Duodenal mucosa (tissue), 2 donors: ENCODE data around the gene TMEM9.

Experiments used
- H3K27ac ChIP-seq: one replicate; pipeline ENCODE4 v1.7.0; 2013; ENCODE audit warnings: low read depth, low read length
- H3K27me3 ChIP-seq, 2 donors: one replicate each; pipeline ENCODE4 v1.7.0; 2013; ENCODE audit warnings: low read length in 2 of 2, control low read depth in 1 of 2; ENCODE audit not compliant: insufficient read depth in 2 of 2, control insufficient read depth in 1 of 2
- H3K36me3 ChIP-seq, 2 donors: one replicate each; pipeline ENCODE4 v1.7.0; 2013; ENCODE audit warnings: low read length in 2 of 2, control low read depth in 1 of 2; ENCODE audit not compliant: insufficient read depth in 2 of 2, control insufficient read depth in 1 of 2
- H3K4me1 ChIP-seq, 2 donors: one replicate each; pipeline ENCODE4 v1.7.0; 2013; ENCODE audit warnings: low read length in 2 of 2, control low read depth in 1 of 2; ENCODE audit not compliant: insufficient read depth in 2 of 2, control insufficient read depth in 1 of 2
- H3K4me3 ChIP-seq, 2 donors: one replicate each; pipeline ENCODE4 v1.7.0; 2013; ENCODE audit warnings: low read length in 2 of 2, low read depth in 1 of 2
- H3K9ac ChIP-seq, 2 donors: one replicate each; pipeline ENCODE4 v1.7.0; 2013; ENCODE audit warnings: low read length in 2 of 2, low read depth in 1 of 2
- H3K9me3 ChIP-seq, 2 donors: one replicate each; pipeline ENCODE4 v1.7.0; 2013; ENCODE audit warnings: low read length in 2 of 2, control low read depth in 1 of 2; ENCODE audit not compliant: control insufficient read depth in 1 of 2

TMEM9 gene

GRCh38 chr1:201128476-201128875 lies 25.8 kb downstream of the TMEM9 start:
- Histone ChIP-seq H3K9ac (no peak overlapping the region), H3K36me3 (no peaks in the 10 kb centered on the region), H3K27me3 (peaks cover 0 to 9% of the 10 kb centered on the region in 2 donors), H3K4me3 (no peak overlapping the region), H3K4me1 (peaks cover 0 to 4% of the 10 kb centered on the region in 2 donors), H3K27ac (no peak overlapping the region), H3K9me3 (no peaks in the 10 kb centered on the region)

- Histone ChIP-seq H3K27me3 (peaks cover 0 to 9% of the 10 kb centered on the region in 2 donors), H3K9ac (no peak overlapping the region), H3K36me3 (no peaks in the 10 kb centered on the region), H3K27ac (no peak overlapping the region), H3K9me3 (no peaks in the 10 kb centered on the region), H3K4me3 (no peak overlapping the region), H3K4me1 (peaks cover 0 to 4% of the 10 kb centered on the region in 2 donors)
Observed at GRCh38 chr1:201127755-201128455, 26.4 kb downstream of the TMEM9 start.

- Histone ChIP-seq H3K36me3 (no peaks in the 10 kb centered on the region), H3K27me3 (peaks cover 0 to 9% of the 10 kb centered on the region in 2 donors), H3K9ac (no peak within 1 kb of the TSS), H3K4me3 (no peak within 1 kb of the TSS), H3K9me3 (no peaks in the 10 kb centered on the region), H3K4me1 (peaks cover 0 to 4% of the 10 kb centered on the region in 2 donors), H3K27ac (no peak within 1 kb of the TSS)
Observed at GRCh38 chr1:201126832-201127754, 27.2 kb downstream of the TMEM9 start, which contains the start of gene ASCL5. Gene ASCL5, minus strand, starts transcription at chr1:201127184. Its CDS starts 11,812 bp downstream, at chr1:201115372.

- Histone ChIP-seq H3K9ac (no peak overlapping the region), H3K36me3 (no peaks in the 10 kb centered on the region), H3K9me3 (no peaks in the 10 kb centered on the region), H3K4me1 (peaks cover 0 to 4% of the 10 kb centered on the region in 2 donors), H3K4me3 (no peak overlapping the region), H3K27me3 (peaks cover 0 to 9% of the 10 kb centered on the region in 2 donors), H3K27ac (no peak overlapping the region)
Observed at GRCh38 chr1:201126463-201126831, 27.8 kb downstream of the TMEM9 start.

GRCh38 chr1:201125800-201126199 lies 28.5 kb downstream of the TMEM9 start:
- no peak overlapping the region for H3K27ac ChIP-seq
- H3K9me3 ChIP-seq: no peaks in the 10 kb centered on the region
- peaks cover 0 to 9% of the 10 kb centered on the region in 2 donors for H3K27me3 ChIP-seq
- H3K4me1 ChIP-seq: peaks cover 0 to 4% of the 10 kb centered on the region in 2 donors
- no peaks in the 10 kb centered on the region for H3K36me3 ChIP-seq
- no peak overlapping the region for H3K9ac ChIP-seq
- no peak overlapping the region for H3K4me3 ChIP-seq

GRCh38 chr1:201125019-201125418 lies 29.3 kb downstream of the TMEM9 start:
- no peaks in the 10 kb centered on the region for H3K9me3 ChIP-seq
- H3K36me3 ChIP-seq: no peaks in the 10 kb centered on the region
- no peak overlapping the region for H3K4me3 ChIP-seq
- H3K4me1 ChIP-seq: peaks cover 0 to 4% of the 10 kb centered on the region in 2 donors
- no peak overlapping the region for H3K27ac ChIP-seq
- peaks cover 0 to 9% of the 10 kb centered on the region in 2 donors for H3K27me3 ChIP-seq
- no peak overlapping the region for H3K9ac ChIP-seq

- H3K9me3 ChIP-seq: no peaks in the 10 kb centered on the region
Observed at GRCh38 chr1:201123866-201124265, 30.4 kb downstream of the TMEM9 start.

GRCh38 chr1:201122321-201122957 lies 31.8 kb downstream of the TMEM9 start:
- H3K4me3 ChIP-seq: no peak overlapping the region
- H3K36me3 ChIP-seq: no peaks in the 10 kb centered on the region
- H3K4me1 ChIP-seq: peaks cover 0 to 4% of the 10 kb centered on the region in 2 donors
- H3K27me3 ChIP-seq: peaks cover 0 to 9% of the 10 kb centered on the region in 2 donors
- H3K9ac ChIP-seq: no peak overlapping the region
- no peak overlapping the region for H3K27ac ChIP-seq
- H3K9me3 ChIP-seq: no peaks in the 10 kb centered on the region

More at GRCh38 chr1:201123866-201124265, 30.4 kb downstream of the TMEM9 start:
- Histone ChIP-seq H3K27ac (no peak overlapping the region), H3K4me3 (no peak overlapping the region), H3K9ac (no peak overlapping the region), H3K36me3 (no peaks in the 10 kb centered on the region), H3K27me3 (peaks cover 0 to 9% of the 10 kb centered on the region in 2 donors), H3K4me1 (peaks cover 0 to 4% of the 10 kb centered on the region in 2 donors)

- H3K4me1 ChIP-seq: peaks cover 0 to under 1% of the 10 kb centered on the region in 2 donors
- no peaks in the 10 kb centered on the region for H3K36me3 ChIP-seq
- peaks cover 5 to 9% of the 10 kb centered on the region in 2 donors for H3K27me3 ChIP-seq
- no peak overlapping the region for H3K9ac ChIP-seq
- no peak overlapping the region for H3K27ac ChIP-seq
- no peak overlapping the region for H3K4me3 ChIP-seq
- H3K9me3 ChIP-seq: no peaks in the 10 kb centered on the region
Observed at GRCh38 chr1:201119206-201120197, 34.8 kb downstream of the TMEM9 start.
